ENCODE results near the gene ABCG5. TPM values are rescaled to one million over a fixed set of nuclear protein-coding genes. Genes with fewer than 3 reads are reported as not detected.

The ABCG5 gene
- total RNA-seq, 4 donors from 2014 or later = not detected

- TF ChIP-seq POLR2A (IDR thresholded peaks at IDR 0.05) = no peak
- no peak for TF ChIP-seq EP300 (IDR thresholded peaks at IDR 0.05; ENCODE audit: low read depth)
- TF ChIP-seq POLR2AphosphoS5 (IDR thresholded peaks at IDR 0.05) = no peak
- TF ChIP-seq, protein P1, sequence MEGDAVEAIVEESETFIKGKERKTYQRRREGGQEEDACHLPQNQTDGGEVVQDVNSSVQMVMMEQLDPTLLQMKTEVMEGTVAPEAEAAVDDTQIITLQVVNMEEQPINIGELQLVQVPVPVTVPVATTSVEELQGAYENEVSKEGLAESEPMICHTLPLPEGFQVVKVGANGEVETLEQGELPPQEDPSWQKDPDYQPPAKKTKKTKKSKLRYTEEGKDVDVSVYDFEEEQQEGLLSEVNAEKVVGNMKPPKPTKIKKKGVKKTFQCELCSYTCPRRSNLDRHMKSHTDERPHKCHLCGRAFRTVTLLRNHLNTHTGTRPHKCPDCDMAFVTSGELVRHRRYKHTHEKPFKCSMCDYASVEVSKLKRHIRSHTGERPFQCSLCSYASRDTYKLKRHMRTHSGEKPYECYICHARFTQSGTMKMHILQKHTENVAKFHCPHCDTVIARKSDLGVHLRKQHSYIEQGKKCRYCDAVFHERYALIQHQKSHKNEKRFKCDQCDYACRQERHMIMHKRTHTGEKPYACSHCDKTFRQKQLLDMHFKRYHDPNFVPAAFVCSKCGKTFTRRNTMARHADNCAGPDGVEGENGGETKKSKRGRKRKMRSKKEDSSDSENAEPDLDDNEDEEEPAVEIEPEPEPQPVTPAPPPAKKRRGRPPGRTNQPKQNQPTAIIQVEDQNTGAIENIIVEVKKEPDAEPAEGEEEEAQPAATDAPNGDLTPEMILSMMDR (IDR thresholded peaks at IDR 0.05) = no peak
- H3K4me3 ChIP-seq = peak overlapping the region; percentile 62 to 79 (median 66)
- no peaks in the 10 kb centered on the region for H3K27me3 ChIP-seq
- intact Hi-C loops (cut with DNase I; ENCODE audit: low total_unique reads) = loop anchor here (10.0 kb wide), 2 partner anchors 160 to 770 kb away; no protein-coding TSS in a partner anchor
- peak overlapping the region; percentile 91 to 95 (median 92) for H3K27ac ChIP-seq
- H3K36me3 ChIP-seq = peaks cover 0 to 6% (median 0%) of the 10 kb centered on the region in 4 donors
- no peaks in the 10 kb centered on the region for H3K9me3 ChIP-seq
- in situ Hi-C loops (cut with MboI; ENCODE audit: low pct_ligation_motif_present in 1 of 4, low pct_unique_long_range_greater_than_20kb in 1 of 4, low sequenced_read_pairs in 3 of 4) = loop anchor here in 1 of 4 donors (10.0 kb wide), 1 partner anchor 140 kb away; the partner anchor contains the start of gene PLEKHH2
- DNase-seq = no peak
- 13 to 24% methylated on average over 7 of the region's 7 CpGs for WGBS, 2 donors (ENCODE audit: low coverage in 1 of 2)
- peaks cover 0 to 13% (median 5%) of the 10 kb centered on the region in 4 donors for H3K4me1 ChIP-seq
Measured at GRCh38 chr2:43774617-43775016, 64.0 kb downstream of the ABCG5 start.

DNA sequence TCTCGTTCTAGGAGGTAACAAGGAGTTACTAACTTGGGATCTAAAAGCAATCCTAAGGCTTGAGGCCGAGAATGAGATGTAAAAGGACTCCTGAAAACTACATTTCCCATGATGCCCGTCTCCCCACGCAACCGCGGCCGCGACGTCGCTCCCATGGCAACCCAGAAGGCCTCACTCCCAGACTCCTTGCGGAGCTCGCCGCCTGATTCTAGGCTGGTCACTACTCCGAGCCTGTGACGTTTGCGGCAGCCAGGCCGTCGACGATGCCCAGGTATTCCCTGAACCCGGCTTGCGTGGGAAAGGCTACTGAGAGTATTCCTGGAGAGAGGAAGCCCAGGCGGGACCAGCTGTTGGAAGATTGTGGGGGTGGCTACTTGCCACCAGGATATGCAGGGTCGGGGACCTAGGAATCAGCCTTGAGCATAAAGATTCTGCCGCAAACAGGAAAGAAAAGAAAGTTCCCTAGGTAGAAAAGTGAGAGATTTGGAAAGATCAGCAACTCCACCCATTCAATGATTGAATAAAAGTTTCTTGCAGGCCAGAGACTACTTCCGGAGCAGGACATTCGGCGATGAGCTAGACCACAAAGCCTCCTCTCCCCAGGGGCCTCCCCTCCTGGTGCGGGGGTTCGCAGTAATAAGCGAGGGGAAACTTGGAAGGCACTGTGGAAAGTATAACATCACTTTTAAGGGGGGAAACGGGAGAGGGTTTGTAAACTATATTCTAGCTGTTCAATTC is 64.6 kb downstream of the ABCG5 start, which contains the start of gene DYNC2LI1:
Gene DYNC2LI1, plus strand, starts transcription at position 164 of the 738 bp plus-strand sequence. Its CDS starts 100 bp downstream, at position 264.
- 0 to 1% methylated on average over 9 to 31 of the region's 31 CpGs for WGBS, 2 donors (ENCODE audit: low coverage in 1 of 2)
- in situ Hi-C loops (cut with MboI; ENCODE audit: low pct_ligation_motif_present in 1 of 4, low pct_unique_long_range_greater_than_20kb in 1 of 4, low sequenced_read_pairs in 3 of 4) = loop anchor here in 1 of 4 donors (10.0 kb wide), 1 partner anchor 139 kb away; the partner anchor contains the start of gene PLEKHH2
- peaks cover 0 to 13% (median 5%) of the 10 kb centered on the region in 4 donors for H3K4me1 ChIP-seq
- H3K36me3 ChIP-seq = peaks cover 0 to 6% (median 0%) of the 10 kb centered on the region in 4 donors
- H3K4me3 ChIP-seq = peak within 1 kb of the TSS; percentile 62 to 79 (median 66)
- no peaks in the 10 kb centered on the region for H3K27me3 ChIP-seq
- H3K9me3 ChIP-seq = no peaks in the 10 kb centered on the region
- peak; percentile 93 for DNase-seq
- peak within 1 kb of the TSS; percentile 91 to 95 (median 92) for H3K27ac ChIP-seq
- TF ChIP-seq EP300 (IDR thresholded peaks at IDR 0.05; ENCODE audit: low read depth) (no peak), POLR2AphosphoS5 (IDR thresholded peaks at IDR 0.05) (peak; percentile 79 to 87 (median 83)), POLR2A (IDR thresholded peaks at IDR 0.05) (peak; percentile 73)
- TF ChIP-seq, protein P1 (IDR thresholded peaks at IDR 0.05) = no peak
- intact Hi-C loops (cut with DNase I; ENCODE audit: low total_unique reads) = loop anchor here (10.0 kb wide), 2 partner anchors 159 to 769 kb away; no protein-coding TSS in a partner anchor

GRCh38 chr2:43766006-43766405 is 72.6 kb downstream of the ABCG5 start:
- DNase-seq = no peak
- intact Hi-C loops (cut with DNase I; ENCODE audit: low total_unique reads) = no loop called here
- H3K9me3 ChIP-seq = no peaks in the 10 kb centered on the region
- H3K27ac ChIP-seq = no peak overlapping the region
- 92 to 100% methylated on average over 3 to 4 of the region's 4 CpGs for WGBS, 2 donors (ENCODE audit: low coverage in 1 of 2)
- no peaks in the 10 kb centered on the region for H3K36me3 ChIP-seq
- TF ChIP-seq POLR2A (IDR thresholded peaks at IDR 0.05) (no peak), POLR2AphosphoS5 (IDR thresholded peaks at IDR 0.05) (no peak), EP300 (IDR thresholded peaks at IDR 0.05; ENCODE audit: low read depth) (no peak)
- TF ChIP-seq, protein P1 (IDR thresholded peaks at IDR 0.05) = no peak
- no peak overlapping the region for H3K4me3 ChIP-seq
- in situ Hi-C loops (cut with MboI; ENCODE audit: low pct_ligation_motif_present in 1 of 4, low pct_unique_long_range_greater_than_20kb in 1 of 4, low sequenced_read_pairs in 3 of 4) = no loop called here
- no peaks in the 10 kb centered on the region for H3K27me3 ChIP-seq
- H3K4me1 ChIP-seq = peaks cover 0 to 7% (median 6%) of the 10 kb centered on the region in 4 donors

GRCh38 chr2:43764086-43764705 is 74.4 kb downstream of the ABCG5 start:
- Histone ChIP-seq H3K36me3 (no peaks in the 10 kb centered on the region), H3K9me3 (no peaks in the 10 kb centered on the region), H3K4me1 (peaks cover 3 to 7% (median 6%) of the 10 kb centered on the region in 4 donors), H3K4me3 (no peak overlapping the region), H3K27ac (no peak overlapping the region), H3K27me3 (no peaks in the 10 kb centered on the region)
- intact Hi-C loops (cut with DNase I; ENCODE audit: low total_unique reads) = no loop called here
- in situ Hi-C loops (cut with MboI; ENCODE audit: low pct_ligation_motif_present in 1 of 4, low pct_unique_long_range_greater_than_20kb in 1 of 4, low sequenced_read_pairs in 3 of 4) = no loop called here
- 22 to 23% methylated on average over 1 of the region's 1 CpG for WGBS, 2 donors (ENCODE audit: low coverage in 1 of 2)
- no peak for DNase-seq
- TF ChIP-seq EP300 (IDR thresholded peaks at IDR 0.05; ENCODE audit: low read depth) = no peak
- TF ChIP-seq, protein P1 (IDR thresholded peaks at IDR 0.05) = no peak
- TF ChIP-seq POLR2AphosphoS5 (IDR thresholded peaks at IDR 0.05) = no peak
- TF ChIP-seq POLR2A (IDR thresholded peaks at IDR 0.05) = no peak
